Endothelial cell (in vitro differentiated cells): Measurements from ENCODE around the gene SPEM3. TPM values are rescaled to one million over a fixed set of nuclear protein-coding genes. Genes with fewer than 3 reads are reported as not detected.

Experiments
- DNase-seq: peaks from one replicate; pipeline ENCODE4 v3.0.0; 2021; ENCODE audit warnings: low spot score
- H3K27ac Mint-ChIP-seq: one replicate; pipeline ENCODE4 v1.8.0; 2021; ENCODE audit warnings: mixed read lengths, inconsistent platforms; ENCODE audit not compliant: unreplicated experiment
- H3K27me3 Mint-ChIP-seq: one replicate; pipeline ENCODE4 v1.8.0; 2021; ENCODE audit warnings: mild to moderate bottlenecking, moderate library complexity, mixed read lengths, inconsistent platforms; ENCODE audit not compliant: unreplicated experiment
- H3K36me3 Mint-ChIP-seq: one replicate; pipeline ENCODE4 v1.8.0; 2021; ENCODE audit warnings: mild to moderate bottlenecking, low read depth, mixed read lengths, inconsistent platforms; ENCODE audit not compliant: unreplicated experiment
- H3K4me1 Mint-ChIP-seq: one replicate; pipeline ENCODE4 v1.8.0; 2021; ENCODE audit warnings: mild to moderate bottlenecking, mixed read lengths, inconsistent platforms; ENCODE audit not compliant: unreplicated experiment
- H3K4me3 Mint-ChIP-seq: one replicate; pipeline ENCODE4 v1.8.0; 2021; ENCODE audit warnings: mild to moderate bottlenecking, mixed read lengths, inconsistent platforms; ENCODE audit not compliant: unreplicated experiment
- H3K9me3 Mint-ChIP-seq: one replicate; pipeline ENCODE4 v1.8.0; 2021; ENCODE audit warnings: mixed read lengths, inconsistent platforms; ENCODE audit not compliant: unreplicated experiment
- long read RNA-seq: library from polyadenylated mRNA; unstranded; transcript quantifications from one replicate; pipeline ENCODE4 v2.0.0, GENCODE V29; 2020; ENCODE audit not compliant: unreplicated experiment
- total RNA-seq: library from RNA; stranded (reverse); fragmentation: NEBNext Ultra II Directional; extraction: Animal tissue kit (Norgen Biotek cat#: 25700); gene quantifications from one replicate; pipeline ENCODE4 v1.2.1, GENCODE V29; 2021; ENCODE audit not compliant: unreplicated experiment
- TF ChIP-seq, protein P1 (sequence below): fragments of 200-600 bp; sonication (generic); IDR thresholded peaks from one replicate; pipeline ENCODE4 v1.5.0; 2021; ENCODE audit warnings: antibody characterized with exemption; ENCODE audit not compliant: unreplicated experiment

SPEM3 gene
- total RNA-seq = not detected
- long read RNA-seq = 0 reads

DNA sequence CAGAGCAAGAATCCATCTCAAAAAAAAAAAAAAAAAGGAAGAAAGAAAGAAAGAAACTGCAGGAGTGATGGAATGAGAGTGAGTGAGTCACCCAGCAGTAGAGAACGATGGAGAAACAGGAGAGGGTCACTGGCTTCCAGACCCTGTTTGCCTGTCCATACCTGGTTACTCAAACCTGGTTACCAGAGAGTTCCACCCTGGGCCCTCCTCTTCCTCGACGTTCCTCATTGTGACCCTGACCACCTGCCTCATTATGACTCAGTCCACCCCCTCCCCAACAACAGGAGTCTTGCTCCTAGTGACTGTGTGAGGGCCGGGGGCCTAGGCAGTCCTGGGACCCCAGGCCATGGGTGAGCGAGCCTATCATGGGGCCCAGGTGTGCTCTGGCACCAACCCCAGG, at the start of gene SPEM3:
SPEM3 (plus strand) TSS at position 301 of the 400 bp plus-strand sequence; CDS start at position 347, 46 bp downstream.
- no peaks in the 10 kb centered on the region for H3K36me3 Mint-ChIP-seq
- no peak within 1 kb of the TSS for H3K4me3 Mint-ChIP-seq
- no peaks in the 10 kb centered on the region for H3K9me3 Mint-ChIP-seq
- no peaks in the 10 kb centered on the region for H3K4me1 Mint-ChIP-seq
- no peak for DNase-seq
- TF ChIP-seq, protein P1, sequence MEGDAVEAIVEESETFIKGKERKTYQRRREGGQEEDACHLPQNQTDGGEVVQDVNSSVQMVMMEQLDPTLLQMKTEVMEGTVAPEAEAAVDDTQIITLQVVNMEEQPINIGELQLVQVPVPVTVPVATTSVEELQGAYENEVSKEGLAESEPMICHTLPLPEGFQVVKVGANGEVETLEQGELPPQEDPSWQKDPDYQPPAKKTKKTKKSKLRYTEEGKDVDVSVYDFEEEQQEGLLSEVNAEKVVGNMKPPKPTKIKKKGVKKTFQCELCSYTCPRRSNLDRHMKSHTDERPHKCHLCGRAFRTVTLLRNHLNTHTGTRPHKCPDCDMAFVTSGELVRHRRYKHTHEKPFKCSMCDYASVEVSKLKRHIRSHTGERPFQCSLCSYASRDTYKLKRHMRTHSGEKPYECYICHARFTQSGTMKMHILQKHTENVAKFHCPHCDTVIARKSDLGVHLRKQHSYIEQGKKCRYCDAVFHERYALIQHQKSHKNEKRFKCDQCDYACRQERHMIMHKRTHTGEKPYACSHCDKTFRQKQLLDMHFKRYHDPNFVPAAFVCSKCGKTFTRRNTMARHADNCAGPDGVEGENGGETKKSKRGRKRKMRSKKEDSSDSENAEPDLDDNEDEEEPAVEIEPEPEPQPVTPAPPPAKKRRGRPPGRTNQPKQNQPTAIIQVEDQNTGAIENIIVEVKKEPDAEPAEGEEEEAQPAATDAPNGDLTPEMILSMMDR = no peak
- no peak within 1 kb of the TSS for H3K27ac Mint-ChIP-seq
- H3K27me3 Mint-ChIP-seq = peaks cover 10% of the 10 kb centered on the region

DNA sequence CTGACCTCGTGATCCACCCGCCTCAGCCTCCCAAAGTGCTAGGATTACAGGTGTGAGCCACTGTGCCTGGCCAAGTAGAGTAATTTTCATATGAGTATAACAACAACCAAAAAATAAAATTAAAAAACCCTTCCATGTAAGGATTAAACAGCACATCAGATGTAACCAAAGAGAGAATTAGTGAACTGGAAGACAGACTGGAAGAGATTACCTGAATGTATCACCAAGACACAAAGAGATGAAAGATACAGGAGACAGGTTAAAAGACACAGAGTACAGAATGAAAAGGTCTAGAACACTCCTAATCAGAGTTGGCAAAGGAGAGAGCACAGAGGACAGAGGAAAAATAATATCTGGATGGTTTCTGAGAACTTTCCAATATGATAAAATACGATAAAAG, 49.5 kb upstream of the SPEM3 start:
- Mint-ChIP-seq H3K4me1 (peaks cover 10% of the 10 kb centered on the region), H3K27me3 (peaks cover 20% of the 10 kb centered on the region), H3K36me3 (peaks cover 7% of the 10 kb centered on the region), H3K27ac (no peak overlapping the region), H3K9me3 (no peaks in the 10 kb centered on the region), H3K4me3 (peak overlapping the region; percentile 39)
- no peak for DNase-seq
- TF ChIP-seq, protein P1 = no peak

DNA sequence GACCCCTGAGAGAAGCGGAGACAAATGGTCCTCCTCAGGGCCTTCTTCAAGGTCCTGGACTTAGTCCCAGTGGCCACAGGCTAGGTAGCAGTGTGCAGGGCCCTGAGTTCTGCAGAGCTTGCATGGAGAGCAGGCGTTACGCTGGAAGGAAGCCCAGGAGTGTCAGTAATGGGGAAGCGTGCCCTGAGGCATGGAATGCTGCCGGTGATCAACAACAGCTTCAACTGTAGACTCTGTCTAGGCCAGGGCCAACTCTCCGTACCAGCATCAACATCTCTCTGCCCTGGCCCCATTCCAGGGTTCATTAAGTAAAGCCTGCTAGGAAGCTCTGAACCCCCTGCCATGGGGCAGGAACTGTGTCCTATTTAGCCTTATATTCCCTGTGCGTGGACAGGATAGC, 48.3 kb upstream of the SPEM3 start:
- H3K9me3 Mint-ChIP-seq = no peaks in the 10 kb centered on the region
- H3K36me3 Mint-ChIP-seq = peaks cover 7% of the 10 kb centered on the region
- H3K27me3 Mint-ChIP-seq = peaks cover 23% of the 10 kb centered on the region
- TF ChIP-seq, protein P1 = no peak
- H3K27ac Mint-ChIP-seq = peak overlapping the region; percentile 73
- H3K4me3 Mint-ChIP-seq = peak overlapping the region; percentile 86
- no peak for DNase-seq
- H3K4me1 Mint-ChIP-seq = peaks cover 14% of the 10 kb centered on the region

DNA sequence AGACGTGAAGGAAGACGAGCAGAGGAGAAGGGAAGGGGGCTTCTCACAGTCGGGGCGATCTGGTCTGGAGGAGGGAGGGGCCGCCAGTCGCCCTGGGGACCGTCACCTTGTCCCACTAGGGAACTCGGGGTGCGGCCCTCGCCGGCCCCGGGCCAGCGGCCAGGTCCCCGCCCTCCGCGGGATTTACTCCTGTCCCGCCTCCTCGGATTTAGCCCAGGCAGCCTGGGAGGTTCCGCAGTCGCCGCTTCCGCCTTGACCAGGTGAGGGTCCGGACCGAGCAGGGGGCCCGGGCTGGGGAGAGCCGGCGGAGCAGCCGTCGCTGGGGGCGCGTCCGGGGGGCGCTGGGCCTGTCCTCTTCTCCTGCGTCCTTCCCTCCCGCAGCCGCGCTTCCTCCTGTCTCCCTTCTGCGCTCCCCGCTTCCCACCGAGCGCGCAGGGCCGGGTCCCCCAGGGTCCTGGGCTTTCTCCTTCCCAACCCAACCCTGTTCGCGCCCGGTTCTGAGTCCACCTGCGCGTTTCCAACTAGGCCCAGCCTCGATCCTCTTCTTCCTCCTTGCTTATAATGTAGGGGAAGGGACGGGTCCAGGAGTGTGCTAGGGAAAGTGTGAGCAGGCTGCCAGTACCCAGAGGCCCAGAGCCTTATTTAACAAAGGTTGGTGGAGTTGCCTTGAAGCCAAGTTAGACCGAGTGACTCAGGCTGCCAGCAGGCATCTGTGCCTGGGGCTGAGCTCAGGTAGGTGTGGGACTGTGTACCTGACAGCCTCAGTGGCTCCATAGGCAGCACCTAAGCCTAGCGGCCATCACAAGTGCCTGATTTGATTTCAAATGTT, 47.6 kb upstream of the SPEM3 start, which contains the start of gene TNK1:
TNK1 (plus strand) TSS at position 235 of the 829 bp plus-strand sequence. CDS start 1,838 bp downstream, outside the sequence.
- no peak for DNase-seq
- Mint-ChIP-seq H3K4me1 (peaks cover 14% of the 10 kb centered on the region), H3K27ac (peak within 1 kb of the TSS; percentile 73), H3K36me3 (peaks cover 10% of the 10 kb centered on the region), H3K9me3 (no peaks in the 10 kb centered on the region), H3K4me3 (peak within 1 kb of the TSS; percentile 86), H3K27me3 (peaks cover 28% of the 10 kb centered on the region)
- TF ChIP-seq, protein P1 = no peak

DNA sequence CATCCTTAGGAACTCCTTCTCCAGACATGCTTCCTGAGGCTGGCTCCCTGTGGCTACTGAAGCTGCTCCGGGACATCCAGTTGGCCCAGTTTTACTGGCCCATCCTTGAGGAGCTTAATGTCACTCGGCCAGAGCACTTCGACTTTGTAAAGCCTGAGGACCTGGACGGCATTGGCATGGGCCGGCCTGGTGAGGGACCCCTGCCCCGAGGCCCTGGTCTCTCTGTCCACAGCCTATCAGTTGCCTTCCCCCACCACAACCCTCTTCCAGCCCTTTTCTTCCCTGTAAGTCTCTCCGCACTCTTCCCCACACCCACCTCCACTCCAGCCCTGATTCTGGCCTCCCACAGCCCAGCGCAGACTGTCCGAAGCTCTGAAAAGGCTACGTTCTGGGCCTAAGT, 45.8 kb upstream of the SPEM3 start:
- DNase-seq = no peak

More for the DNA sequence above, 45.8 kb upstream of the SPEM3 start:
- H3K27ac Mint-ChIP-seq = no peak overlapping the region
- H3K4me3 Mint-ChIP-seq = no peak overlapping the region
- TF ChIP-seq, protein P1 = no peak
- H3K27me3 Mint-ChIP-seq = peaks cover 28% of the 10 kb centered on the region
- H3K4me1 Mint-ChIP-seq = peaks cover 14% of the 10 kb centered on the region
- H3K9me3 Mint-ChIP-seq = no peaks in the 10 kb centered on the region
- peaks cover 10% of the 10 kb centered on the region for H3K36me3 Mint-ChIP-seq
